Liver (tissue), 3 donors: ENCODE data around the gene SRPK1.

Experiments
- HNF4A ChIP-seq, 2 donors: conservative IDR thresholded peaks; 2 replicates each; pipeline ENCODE4 v1.6.1; 2016; ENCODE audit warnings: antibody characterized with exemption in 2 of 2, mild to moderate bottlenecking in 2 of 2
- RAD21 ChIP-seq, 2 donors: IDR thresholded peaks; 2 replicates each; pipeline ENCODE4 v1.6.1; 2016; ENCODE audit warnings: antibody characterized with exemption in 2 of 2, mild to moderate bottlenecking in 2 of 2
- TAF1 ChIP-seq: conservative IDR thresholded peaks from 2 replicates; pipeline ENCODE4 v1.6.1; 2016; ENCODE audit warnings: antibody characterized with exemption, mild to moderate bottlenecking
- TF ChIP-seq, protein P1 (sequence below): fragments of 150-350 bp; IDR thresholded peaks from 2 replicates; pipeline ENCODE4 v1.5.1; 2017; ENCODE audit warnings: improper control_type of control experiment, low read depth, low read length; ENCODE audit not compliant: missing input control
- donor health status: healthy.
- donor health status: healthy.

DNA sequence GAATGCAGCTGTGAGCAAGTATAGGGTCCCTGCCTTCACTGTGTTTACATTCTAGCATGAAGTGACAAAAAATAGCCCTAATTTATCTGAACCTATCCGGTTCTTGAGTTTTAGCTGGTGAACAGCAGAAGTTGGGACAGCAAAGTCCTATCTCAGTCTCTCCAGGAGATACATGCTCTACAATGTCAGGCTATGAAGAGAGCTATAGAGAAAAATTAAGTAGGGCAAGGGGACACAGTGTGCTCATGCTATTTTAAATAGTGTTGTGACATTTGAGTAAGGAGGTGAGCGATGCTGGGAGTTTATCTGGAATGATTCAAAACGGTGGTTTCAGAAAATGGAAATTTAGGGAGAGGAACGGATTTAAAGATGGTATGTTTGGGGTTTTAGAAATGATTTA lies 20.4 kb downstream of the SRPK1 start:
- TF ChIP-seq RAD21 (IDR thresholded peaks at IDR 0.05) (no peak), HNF4A (conservative IDR thresholded peaks at IDR 0.05) (no peak), TAF1 (no peak)
- TF ChIP-seq, protein P1, sequence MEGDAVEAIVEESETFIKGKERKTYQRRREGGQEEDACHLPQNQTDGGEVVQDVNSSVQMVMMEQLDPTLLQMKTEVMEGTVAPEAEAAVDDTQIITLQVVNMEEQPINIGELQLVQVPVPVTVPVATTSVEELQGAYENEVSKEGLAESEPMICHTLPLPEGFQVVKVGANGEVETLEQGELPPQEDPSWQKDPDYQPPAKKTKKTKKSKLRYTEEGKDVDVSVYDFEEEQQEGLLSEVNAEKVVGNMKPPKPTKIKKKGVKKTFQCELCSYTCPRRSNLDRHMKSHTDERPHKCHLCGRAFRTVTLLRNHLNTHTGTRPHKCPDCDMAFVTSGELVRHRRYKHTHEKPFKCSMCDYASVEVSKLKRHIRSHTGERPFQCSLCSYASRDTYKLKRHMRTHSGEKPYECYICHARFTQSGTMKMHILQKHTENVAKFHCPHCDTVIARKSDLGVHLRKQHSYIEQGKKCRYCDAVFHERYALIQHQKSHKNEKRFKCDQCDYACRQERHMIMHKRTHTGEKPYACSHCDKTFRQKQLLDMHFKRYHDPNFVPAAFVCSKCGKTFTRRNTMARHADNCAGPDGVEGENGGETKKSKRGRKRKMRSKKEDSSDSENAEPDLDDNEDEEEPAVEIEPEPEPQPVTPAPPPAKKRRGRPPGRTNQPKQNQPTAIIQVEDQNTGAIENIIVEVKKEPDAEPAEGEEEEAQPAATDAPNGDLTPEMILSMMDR: no peak
